HG03342 (cell line): ENCODE data around the gene MRPS23.
A peak's percentile ranks its signal among the peaks of the same experiment; 100 is the strongest.

Source experiments
- ATAC-seq: cut with Tn5 transposase; IDR thresholded peaks from one replicate; pipeline ENCODE4 v1.9.1; 2021; ENCODE audit warnings: mild to moderate bottlenecking, moderate library complexity; ENCODE audit not compliant: unreplicated experiment

Gene MRPS23

GRCh38 chr17:57879437-57880085 lies 29.7 kb upstream of the MRPS23 start:
- ATAC-seq = no peak

GRCh38 chr17:57877803-57878377 lies 28.0 kb upstream of the MRPS23 start:
- no peak for ATAC-seq

DNA sequence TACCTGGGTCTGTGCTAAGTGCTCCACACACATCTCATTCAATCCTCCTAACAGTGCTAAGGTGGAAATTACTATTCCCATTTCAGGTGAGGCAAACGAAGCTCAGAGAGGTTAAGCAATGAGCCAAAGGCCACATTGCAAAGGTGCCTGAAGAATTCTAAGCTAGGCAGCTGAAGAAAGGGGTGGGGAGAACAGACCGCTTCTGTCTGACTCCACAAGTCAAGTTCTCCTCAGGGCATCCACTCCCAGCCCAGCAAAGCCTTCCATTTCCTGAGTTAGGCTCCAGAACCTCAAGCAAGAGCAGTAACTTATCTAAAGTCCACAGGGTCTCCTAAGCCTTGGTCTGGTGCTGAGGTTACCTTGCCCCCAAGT lies 27.0 kb upstream of the MRPS23 start:
- ATAC-seq = no peak

- no peak for ATAC-seq
These were observed 26.4 kb upstream of the MRPS23 start for GRCh38 chr17:57876023-57876865.

DNA sequence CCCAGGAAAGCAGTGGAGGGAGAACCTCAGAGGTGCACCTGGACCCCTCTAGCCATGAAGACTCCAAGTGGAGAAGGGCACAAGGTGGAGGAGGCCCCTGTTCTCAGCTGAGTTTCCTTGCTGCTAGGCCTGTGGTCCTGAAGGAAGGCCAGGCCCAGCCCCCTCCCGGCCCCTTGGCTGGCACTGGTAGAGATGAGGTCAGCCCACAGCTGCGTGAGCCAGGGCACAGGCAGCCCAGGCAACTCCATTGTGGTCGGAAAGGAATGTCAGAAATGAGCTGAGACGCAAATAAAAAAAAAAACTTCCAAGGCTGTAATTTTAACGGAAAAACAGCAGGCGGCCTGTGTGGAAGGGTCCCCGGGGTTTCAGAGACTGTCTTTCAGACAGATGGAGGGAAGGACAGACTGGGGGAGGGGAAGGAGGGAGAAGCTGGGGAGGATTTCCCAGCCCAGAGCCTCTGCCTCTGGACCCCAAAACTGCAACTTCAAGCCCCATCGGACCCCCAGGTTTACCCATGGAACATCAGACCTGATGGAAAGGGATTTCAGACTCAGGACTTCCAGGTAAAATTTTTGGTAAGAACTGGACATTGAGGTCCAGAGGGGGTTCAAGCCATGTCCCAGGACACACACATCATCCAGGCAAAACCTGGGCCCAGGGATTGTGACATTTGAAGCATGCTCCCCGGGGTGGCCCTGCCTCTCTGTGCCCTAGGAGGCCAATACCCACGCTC lies 25.6 kb upstream of the MRPS23 start:
- no peak for ATAC-seq

- ATAC-seq = no peak
These were observed 24.8 kb upstream of the MRPS23 start for GRCh38 chr17:57874434-57875289.

DNA sequence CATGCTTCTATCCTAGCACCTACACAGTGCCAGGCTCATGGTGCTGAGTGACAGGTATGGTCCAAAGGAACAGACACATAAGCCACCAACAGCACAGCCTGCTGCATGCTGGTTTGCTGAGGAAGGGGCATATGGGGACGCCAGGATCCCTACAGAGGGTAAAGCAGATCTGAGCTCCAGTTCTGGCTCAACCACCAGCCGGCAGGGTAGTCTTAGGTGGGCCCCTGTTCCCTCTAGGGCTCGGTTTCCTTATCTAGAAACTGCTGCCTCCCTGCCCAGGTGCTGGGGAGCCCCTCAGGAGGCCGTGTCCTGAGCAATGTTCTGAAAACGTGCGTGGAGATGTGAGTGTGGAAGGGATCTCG lies 24.2 kb upstream of the MRPS23 start:
- ATAC-seq = no peak

DNA sequence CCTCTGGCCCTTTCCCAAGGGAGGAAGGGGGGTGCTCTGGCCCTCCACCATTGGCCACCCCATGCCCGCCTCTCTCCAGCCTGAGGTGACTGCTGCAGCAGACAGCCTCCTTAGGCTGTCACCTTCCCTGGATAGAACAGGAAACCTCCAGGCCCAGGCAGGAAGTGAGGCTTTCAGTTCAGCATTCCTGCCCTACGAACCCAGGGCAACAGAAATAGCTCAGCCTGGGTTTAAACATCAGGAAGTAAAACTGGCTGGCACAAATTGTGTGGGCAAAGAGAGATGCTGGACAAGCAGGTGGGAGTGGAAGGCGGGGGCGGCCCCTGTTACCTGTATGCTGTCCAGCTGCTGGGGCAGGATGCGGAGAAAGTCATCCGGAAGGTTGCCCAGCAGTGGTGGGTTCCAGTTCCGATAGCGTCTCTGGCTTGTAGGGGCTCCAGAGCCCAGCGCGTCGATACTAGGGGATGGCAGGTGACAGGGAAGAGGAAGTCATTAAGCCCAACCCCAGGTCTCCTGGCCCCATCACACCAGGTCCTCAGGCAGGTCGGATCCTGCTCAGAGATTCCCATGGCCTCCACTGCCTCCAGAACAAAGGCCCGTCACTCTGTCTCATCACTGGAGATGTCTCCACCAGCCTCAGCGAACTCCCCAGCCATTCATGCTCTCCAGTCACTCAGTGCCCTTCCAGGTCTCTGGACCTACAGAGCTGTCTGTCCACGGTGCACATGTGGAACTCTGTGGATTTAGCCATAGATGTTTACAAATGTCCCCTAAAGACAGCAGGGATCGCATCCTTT lies 23.6 kb upstream of the MRPS23 start:
- ATAC-seq = no peak

DNA sequence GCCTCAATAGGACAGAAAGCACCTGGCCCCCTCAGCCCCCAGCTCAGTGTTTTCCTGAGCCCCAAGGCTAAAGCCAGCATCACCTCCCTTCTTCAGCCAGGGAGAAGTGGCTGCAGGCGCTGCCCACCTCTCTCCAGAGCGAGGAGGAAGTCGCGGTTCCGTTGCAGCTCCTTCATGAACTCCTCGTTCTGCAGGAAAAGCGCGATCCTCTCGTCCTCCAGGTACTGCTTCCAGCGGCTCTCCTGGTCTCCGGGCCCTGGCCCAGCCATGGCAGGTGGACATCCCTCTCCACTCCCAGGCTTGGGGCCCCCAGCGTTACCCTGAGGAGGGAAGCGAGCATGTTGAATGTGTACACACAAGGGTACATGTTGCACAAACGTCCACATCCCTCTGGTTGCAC lies 22.7 kb upstream of the MRPS23 start:
- no peak for ATAC-seq

DNA sequence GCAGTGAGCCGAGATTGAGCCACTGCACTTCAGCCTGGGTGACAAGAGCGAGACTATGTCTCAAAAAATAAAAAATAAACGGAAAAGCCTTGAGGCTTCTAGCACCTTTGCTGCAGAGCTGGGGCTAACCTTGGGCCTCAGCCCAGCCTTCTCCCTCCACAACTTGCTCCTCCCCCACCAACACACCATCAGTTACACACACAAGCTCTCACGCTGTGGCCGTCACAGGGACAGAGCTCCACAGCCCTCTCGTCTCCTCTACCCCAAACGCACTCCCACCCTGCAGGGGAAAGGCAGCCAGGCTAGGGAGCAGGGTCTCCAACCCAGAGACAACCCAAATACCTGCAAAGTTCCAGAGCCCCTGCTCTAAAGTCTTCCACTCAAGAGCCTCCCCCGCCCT lies 22.0 kb upstream of the MRPS23 start:
- no peak for ATAC-seq

DNA sequence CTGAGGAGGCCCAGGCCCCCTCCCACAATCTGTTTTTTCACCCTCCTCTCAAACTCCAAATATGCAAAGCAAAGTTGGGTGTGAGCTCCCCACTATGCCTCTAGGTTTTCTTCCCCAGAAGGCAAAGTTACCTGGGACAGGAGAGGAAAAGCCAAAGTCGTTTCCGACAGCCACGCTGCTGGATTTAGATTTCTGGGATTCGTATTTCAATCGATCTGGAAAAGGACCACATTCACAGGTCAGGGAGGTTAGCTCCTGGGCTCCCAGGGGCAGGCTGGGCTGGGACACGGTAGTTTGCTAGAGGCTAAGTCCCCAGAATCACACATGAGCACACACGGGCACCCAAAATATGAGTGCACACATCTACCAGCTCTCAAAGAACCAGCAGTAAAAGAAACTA lies 21.3 kb upstream of the MRPS23 start:
- ATAC-seq = no peak

GRCh38 chr17:57870283-57870635 lies 20.4 kb upstream of the MRPS23 start:
- no peak for ATAC-seq

GRCh38 chr17:57869617-57870282 lies 19.9 kb upstream of the MRPS23 start:
- no peak for ATAC-seq

DNA sequence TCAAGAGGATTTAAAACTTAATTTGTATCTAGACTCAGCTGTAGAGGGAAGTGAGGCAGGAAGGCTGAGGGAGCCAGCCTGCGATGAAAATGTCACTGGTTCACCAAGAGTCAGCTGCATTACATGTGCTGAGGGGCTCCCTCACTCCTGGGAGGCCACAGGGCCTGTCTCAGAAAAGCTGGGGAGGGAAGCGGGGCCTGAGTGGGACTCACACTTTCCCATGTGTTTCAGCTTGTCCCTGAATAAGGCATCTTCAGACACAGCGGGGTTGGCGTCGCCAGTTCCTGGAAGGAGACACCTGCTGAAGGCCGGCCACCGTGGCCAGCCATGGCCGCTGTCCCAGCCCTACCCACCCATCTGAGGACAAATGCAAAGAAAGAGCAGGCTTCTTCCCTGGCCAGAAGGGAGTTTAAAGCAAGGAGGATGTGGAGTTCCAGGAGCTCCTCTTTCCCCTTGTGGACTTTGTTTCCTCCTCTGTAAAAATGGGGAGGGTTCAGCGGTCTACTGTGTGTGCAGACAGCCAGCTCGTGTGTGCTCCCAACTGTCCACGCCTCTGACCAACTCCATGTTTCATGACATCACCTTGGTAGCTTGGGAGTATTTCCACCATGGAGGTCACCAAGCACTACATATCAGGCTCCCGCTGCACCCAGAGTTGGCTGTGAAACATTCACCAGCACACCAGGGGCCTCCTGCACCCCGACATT lies 19.2 kb upstream of the MRPS23 start:
- ATAC-seq = no peak

DNA sequence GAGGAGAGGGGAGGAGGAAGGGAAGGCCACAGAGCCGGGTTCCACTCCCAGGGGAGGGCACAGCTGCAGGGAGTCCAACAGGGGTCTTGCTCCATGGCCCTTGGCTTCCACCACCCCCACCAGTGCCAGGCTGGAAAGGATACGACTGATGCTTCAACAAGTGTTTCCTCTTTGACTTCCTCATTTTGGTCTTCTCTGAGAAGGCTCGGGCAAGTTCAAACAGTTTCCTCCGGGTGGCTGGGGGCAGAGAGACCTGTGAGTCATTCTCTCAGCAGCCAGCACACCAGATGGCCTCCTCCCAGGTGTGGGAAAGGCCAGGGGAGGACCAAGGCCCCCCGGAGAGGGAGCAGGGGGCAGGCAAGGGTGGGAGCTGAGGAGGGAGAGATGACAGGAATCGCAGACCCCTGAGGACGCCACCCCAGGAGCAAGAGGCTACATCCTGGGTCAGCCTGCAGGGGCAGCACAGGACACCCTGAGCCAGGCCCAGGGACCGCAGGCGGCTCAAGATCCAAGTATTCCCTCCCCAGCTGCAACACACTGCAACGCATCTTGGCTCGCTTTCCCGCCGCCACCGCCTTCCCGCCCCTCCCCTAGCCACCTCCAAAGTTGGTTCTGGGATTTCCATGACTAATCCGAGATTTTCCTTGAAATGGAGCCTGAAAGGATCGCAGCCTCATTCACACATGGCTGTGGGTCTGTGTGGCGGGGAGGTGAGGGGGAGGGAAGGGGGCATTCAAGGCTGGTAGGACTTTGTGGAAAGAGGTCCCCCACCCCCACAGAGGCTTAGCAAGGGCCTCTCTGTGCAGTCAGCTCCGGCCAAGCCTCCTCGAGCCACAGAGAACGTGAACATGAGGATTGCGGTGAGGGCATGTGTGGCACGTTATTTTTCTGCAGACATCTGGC lies 18.4 kb upstream of the MRPS23 start:
- peak; percentile 65 for ATAC-seq

GRCh38 chr17:57867126-57867525 lies 17.3 kb upstream of the MRPS23 start:
- ATAC-seq = no peak

- ATAC-seq = no peak
These were observed 16.9 kb upstream of the MRPS23 start for GRCh38 chr17:57866723-57867122.

GRCh38 chr17:57866319-57866718 lies 16.5 kb upstream of the MRPS23 start:
- ATAC-seq = no peak
